Measurements from ENCODE around the gene IL5. TPM values are rescaled to one million over a fixed set of nuclear protein-coding genes. Genes with fewer than 3 reads are reported as not detected.
"Not testable (repeated sequence)": the region's sequence is repeated elsewhere in the genome, so short reads cannot be mapped to it uniquely, and the experiment has no call there.

The IL5 gene
- total RNA-seq: not detected
- long read RNA-seq: 0 reads

DNA sequence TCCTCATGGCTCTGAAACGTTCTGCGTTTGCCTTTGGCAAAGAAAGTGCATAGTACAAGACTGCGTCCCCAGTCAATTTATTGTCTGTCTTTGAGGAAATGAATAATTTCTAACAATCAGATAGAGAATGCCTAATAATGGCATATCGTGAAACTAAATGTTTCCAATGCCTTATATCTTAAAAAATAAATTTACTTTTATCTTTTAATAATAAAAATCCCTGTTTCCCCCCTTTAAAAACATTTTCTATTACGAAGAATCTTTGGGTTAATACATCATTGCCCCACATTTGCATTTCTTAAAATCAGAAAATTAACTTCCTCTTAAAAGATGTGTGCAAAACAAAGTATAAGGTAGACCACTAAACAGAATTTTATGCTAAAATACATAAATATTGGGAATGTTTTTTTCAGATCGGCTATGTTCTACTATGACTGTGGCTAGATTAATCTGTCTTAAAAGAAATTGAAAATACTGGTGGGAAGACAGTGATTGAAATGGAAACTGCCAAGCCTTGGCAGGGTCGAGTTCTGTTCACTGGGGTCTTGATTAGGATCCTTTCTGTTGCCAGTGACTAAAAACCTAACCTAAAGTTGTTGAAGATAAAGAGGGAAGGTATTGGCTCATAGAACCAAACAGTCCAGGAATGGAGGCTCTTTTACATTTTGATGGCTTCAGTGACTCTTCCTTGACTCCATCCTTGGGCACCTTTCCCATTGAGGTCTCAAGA lies at the start of gene IL5:
Gene IL5, minus strand, starts transcription at position 51 of the 730 bp plus-strand sequence. Its CDS starts 44 bp downstream, at position 7.
- Histone ChIP-seq H3K4me1 (no peaks in the 10 kb centered on the region), H3K27ac (no peak within 1 kb of the TSS), H3K9me3 (no peaks in the 10 kb centered on the region), H3K36me3 (no peaks in the 10 kb centered on the region), H3K27me3 (ENCODE audit: low read depth) (no peaks in the 10 kb centered on the region), H3K4me3 (no peak within 1 kb of the TSS)
- ATAC-seq (no peak), DNase-seq (no peak)
- intact Hi-C loops (cut with DNase I): no loop called here
- TF ChIP-seq CTCF (IDR thresholded peaks at IDR 0.05): no peak

- intact Hi-C loops (cut with DNase I): no loop called here
- no peaks in the 10 kb centered on the region for H3K9me3 ChIP-seq
- no peak for TF ChIP-seq CTCF (IDR thresholded peaks at IDR 0.05)
- peaks cover 91% of the 10 kb centered on the region for H3K36me3 ChIP-seq
- no peaks in the 10 kb centered on the region for H3K4me1 ChIP-seq
- H3K4me3 ChIP-seq: no peak overlapping the region
- DNase-seq: no peak
- ATAC-seq: no peak
- no peaks in the 10 kb centered on the region for H3K27me3 ChIP-seq (ENCODE audit: low read depth)
- H3K27ac ChIP-seq: no peak overlapping the region
These were observed 49.2 kb upstream of the IL5 start for GRCh38 chr5:132592521-132592920.

GRCh38 chr5:132591145-132591544 lies 47.8 kb upstream of the IL5 start:
- H3K36me3 ChIP-seq: peaks cover 85% of the 10 kb centered on the region
- DNase-seq (no peak), ATAC-seq (no peak)
- H3K9me3 ChIP-seq: no peaks in the 10 kb centered on the region
- H3K27me3 ChIP-seq (ENCODE audit: low read depth): no peaks in the 10 kb centered on the region
- H3K4me3 ChIP-seq: no peak overlapping the region
- no peak overlapping the region for H3K27ac ChIP-seq
- TF ChIP-seq CTCF (IDR thresholded peaks at IDR 0.05): no peak
- H3K4me1 ChIP-seq: no peaks in the 10 kb centered on the region
- intact Hi-C loops (cut with DNase I): no loop called here

DNA sequence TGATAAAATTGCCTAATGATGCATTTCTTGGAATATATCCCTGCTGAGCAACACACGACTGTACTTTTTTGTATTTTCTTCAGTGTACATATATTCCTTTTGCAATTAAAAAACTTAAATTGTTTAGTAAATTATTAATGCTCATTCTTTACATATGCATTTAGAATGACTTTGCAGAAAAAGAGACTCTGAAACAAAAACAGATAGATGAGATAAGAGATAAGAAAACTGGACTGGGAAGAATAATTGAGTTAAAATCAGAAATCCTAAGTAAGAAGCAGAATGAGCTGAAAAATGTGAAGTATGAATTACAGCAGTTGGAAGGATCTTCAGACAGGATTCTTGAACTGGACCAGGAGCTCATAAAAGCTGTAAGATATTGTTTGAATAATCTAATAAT lies 46.1 kb upstream of the IL5 start:
- intact Hi-C loops (cut with DNase I): no loop called here
- H3K27me3 ChIP-seq (ENCODE audit: low read depth): no peaks in the 10 kb centered on the region
- DNase-seq (no peak), ATAC-seq (no peak)
- no peak overlapping the region for H3K27ac ChIP-seq
- no peaks in the 10 kb centered on the region for H3K4me1 ChIP-seq
- no peak overlapping the region for H3K4me3 ChIP-seq
- no peaks in the 10 kb centered on the region for H3K9me3 ChIP-seq
- H3K36me3 ChIP-seq: peaks cover 76% of the 10 kb centered on the region
- TF ChIP-seq CTCF (IDR thresholded peaks at IDR 0.05): no peak

DNA sequence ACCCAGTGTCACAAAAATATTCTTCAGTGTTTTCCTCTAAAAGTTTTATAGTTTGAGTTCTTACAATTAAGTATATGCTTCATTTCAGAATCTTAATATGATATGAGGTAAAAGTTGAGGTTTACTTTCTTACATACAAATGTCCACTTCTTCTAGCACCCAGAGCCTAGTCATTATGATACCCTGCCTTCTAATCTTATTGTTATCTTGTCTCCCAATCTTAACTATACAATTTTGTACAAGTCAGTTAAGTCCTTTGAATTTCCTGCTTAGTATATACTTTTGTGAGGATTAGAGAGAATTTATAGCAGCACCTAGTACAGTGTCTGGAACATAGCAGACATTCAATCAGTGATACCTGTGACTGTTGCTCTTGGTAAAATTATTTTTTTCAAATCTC lies 42.7 kb upstream of the IL5 start:
- no peaks in the 10 kb centered on the region for H3K27me3 ChIP-seq (ENCODE audit: low read depth)
- DNase-seq (no peak), ATAC-seq (no peak)
- no peaks in the 10 kb centered on the region for H3K9me3 ChIP-seq
- H3K27ac ChIP-seq: no peak overlapping the region
- H3K36me3 ChIP-seq: peaks cover 68% of the 10 kb centered on the region
- intact Hi-C loops (cut with DNase I): no loop called here
- H3K4me3 ChIP-seq: no peak overlapping the region
- TF ChIP-seq CTCF (IDR thresholded peaks at IDR 0.05): no peak
- no peaks in the 10 kb centered on the region for H3K4me1 ChIP-seq

GRCh38 chr5:132584560-132584959 lies 41.2 kb upstream of the IL5 start:
- H3K36me3 ChIP-seq: peaks cover 60% of the 10 kb centered on the region
- ATAC-seq; H3K27ac ChIP-seq; intact Hi-C loops (cut with DNase I); DNase-seq; H3K4me1 ChIP-seq; H3K27me3 ChIP-seq (ENCODE audit: low read depth); H3K4me3 ChIP-seq; H3K9me3 ChIP-seq: not testable (repeated sequence)

Measured in lower lobe of right lung (tissue), 2 donors.